ENCODE measurements around the gene RACK1. TPM values are rescaled to one million over a fixed set of nuclear protein-coding genes. Genes with fewer than 3 reads are reported as not detected.

The RACK1 gene
- total and polyA plus RNA-seq, 2 of the 13 experiments (the other 11 are each of a cell fraction or from before 2014, with no cell fraction given): 2,514 to 6,141 TPM

DNA sequence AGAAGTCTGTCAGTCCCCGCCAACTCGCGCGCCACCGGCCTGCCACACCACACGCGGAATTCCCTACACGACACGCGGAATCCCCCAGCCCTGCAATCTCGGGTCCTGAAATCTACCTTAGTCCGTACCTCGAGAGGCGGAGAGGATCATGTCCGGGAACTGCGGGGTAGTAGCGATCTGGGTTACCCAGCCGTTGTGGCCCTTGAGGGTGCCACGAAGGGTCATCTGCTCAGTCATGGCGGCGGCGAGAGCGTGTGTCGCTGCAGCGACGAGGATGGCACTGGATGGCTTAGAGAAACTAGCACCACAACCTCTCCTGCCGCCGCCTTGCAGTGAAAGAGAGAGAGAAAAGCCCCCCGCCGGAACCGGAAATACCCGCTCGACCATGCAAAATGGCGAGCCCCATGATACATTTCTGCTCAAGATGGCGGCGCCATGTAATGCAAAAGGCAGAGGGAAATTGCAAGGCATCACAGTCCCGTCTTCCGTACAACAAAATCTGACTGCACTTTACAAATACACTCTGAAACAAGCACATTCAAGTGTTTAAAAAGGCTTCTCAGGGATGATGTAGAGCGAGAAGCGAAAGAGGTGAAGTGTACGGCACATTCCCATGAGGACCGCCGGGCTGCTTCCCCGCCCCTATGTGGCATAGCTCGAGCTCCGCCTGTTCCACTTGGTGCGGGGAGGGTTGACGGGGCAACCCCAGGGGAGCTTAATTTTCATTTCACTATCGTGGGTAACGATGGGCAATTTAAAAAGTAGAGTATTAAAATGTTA, at the start of gene RACK1 (continued):
- TF ChIP-seq POGK (CRISPR knock-in tag; conservative IDR thresholded peaks at IDR 0.05) (peak; percentile 85), ATM (IDR thresholded peaks at IDR 0.05; ENCODE audit: borderline replicate concordance) (no peak), HMGA1 (CRISPR knock-in tag; conservative IDR thresholded peaks at IDR 0.05) (no peak), HOXA5 (CRISPR knock-in tag; IDR thresholded peaks at IDR 0.05) (no peak), ZBTB2 (CRISPR knock-in tag; IDR thresholded peaks at IDR 0.05; ENCODE audit: low read depth) (no peak), ZNF562 (CRISPR knock-in tag; IDR thresholded peaks at IDR 0.05; ENCODE audit: borderline replicate concordance) (no peak), ZNF609 (CRISPR knock-in tag; IDR thresholded peaks at IDR 0.05; ENCODE audit: borderline replicate concordance) (no peak), ZBTB42 (CRISPR knock-in tag; IDR thresholded peaks at IDR 0.05) (no peak), ZBTB39 (CRISPR knock-in tag; IDR thresholded peaks at IDR 0.05) (peak; percentile 63; the same call in 1 of the 2 replicates), ZNF282 (IDR thresholded peaks at IDR 0.05; ENCODE audit: partially characterized antibody) (no peak), ZNF280D (CRISPR knock-in tag; IDR thresholded peaks at IDR 0.05) (0 out of 2 replicates have a peak, but pooled peaks have one; percentile 74), ZNF564 (CRISPR knock-in tag; IDR thresholded peaks at IDR 0.05) (peak; percentile 51; the same call in 1 of the 2 replicates), JUN (CRISPR knock-in tag; IDR thresholded peaks at IDR 0.05) (no peak; the same call in 1 of the 2 replicates)

Data from HepG2 (cell line).